NCI-H187 treated with DMSO at 0.1 percent for 48 hours (cell line): ENCODE data around the gene EPHB3.

Experiments
- DNase-seq: peaks from one replicate; lab custom pipeline; 2025; lab: John Stamatoyannopoulos, UW

Gene EPHB3

DNA sequence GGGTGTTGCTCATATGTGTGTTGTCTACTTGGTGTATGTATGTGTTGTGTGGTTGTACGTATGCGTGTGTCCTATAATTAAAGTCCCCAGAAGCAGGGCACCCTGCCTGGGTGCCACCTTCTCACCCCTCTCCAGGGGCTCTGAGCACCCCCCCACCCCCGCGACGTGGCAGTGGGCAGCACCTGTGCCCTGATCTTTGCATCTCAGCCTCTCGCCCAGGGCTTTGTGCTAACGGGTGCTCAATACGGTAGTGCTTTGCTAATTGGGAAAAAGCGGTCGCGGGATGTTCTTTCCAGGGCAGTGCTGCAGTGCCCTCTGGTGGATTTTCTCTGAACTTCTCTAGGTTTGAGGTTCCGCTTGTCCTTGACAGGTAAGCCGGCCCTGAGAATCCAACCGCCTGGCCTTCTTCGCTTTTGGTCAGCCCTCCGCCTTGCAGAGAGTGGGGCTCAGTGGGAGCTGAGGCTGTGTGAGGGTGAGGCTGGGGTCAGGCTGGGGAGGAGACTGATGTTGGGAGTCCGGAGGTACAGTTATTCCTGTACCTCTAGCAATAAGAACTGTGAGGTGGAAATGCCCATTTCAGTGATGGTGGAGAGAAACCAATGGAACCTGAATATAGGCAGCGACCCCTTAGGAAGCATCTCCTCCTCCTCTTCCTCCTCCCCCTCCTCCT lies 17.6 kb upstream of the EPHB3 start:
- peak; percentile 41 for DNase-seq

DNA sequence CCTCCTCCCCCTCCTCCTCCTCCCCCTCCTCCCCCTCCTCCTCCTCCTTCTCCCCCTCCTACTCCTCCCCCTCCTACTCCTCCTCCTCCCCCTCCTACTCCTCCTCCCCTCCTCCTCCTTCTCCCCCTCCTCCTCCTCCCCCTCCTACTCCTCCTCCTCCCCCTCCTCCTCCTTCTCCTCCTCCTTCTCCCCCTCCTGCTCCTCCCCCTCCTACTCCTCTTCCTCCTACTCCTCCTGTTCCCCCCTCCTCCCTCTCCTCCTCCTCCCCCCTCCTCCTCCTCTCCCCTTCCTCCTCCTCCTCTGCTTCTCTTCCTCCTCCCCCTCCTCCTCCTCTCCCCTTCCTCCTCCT lies 17.1 kb upstream of the EPHB3 start:
- no peak for DNase-seq

DNA sequence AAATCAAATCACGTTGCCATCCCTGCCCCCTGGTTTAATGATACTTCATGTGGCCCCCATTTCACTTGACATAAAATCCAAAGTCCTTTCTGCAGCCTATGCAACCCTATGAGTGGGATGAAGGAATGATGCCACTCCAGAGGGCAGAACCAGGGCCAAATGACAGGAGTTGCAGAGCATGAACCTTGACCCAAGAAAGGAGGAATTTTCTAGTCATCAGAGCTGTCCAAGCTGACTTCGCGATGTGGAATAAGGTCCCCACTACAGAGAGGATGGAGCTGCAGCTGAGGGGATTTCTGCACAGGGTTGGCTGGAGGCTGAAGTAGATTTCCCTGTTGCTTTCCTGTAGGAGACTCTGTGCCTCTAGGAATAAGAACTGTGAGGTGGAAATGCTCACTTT lies 15.8 kb upstream of the EPHB3 start:
- DNase-seq = no peak

DNA sequence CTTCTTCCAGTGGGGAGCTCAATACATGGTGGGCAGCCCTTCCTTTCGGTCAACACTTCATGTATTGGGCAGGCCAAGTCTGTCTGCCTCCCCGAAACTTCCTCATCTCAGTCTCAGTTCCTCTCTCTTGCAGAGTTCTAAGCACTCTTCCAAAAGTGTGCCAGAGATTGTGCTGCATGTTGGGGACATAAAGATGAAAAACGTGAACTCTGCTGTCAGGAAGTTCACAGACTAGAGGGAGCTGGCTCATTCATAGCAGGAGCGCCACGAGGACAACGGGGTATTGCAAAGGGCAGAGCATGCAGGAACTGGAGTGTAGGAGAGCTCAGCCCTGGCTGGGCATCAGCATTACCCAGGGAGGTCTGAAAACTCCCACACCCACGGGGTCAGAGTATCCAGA lies 15.3 kb upstream of the EPHB3 start:
- no peak for DNase-seq

DNA sequence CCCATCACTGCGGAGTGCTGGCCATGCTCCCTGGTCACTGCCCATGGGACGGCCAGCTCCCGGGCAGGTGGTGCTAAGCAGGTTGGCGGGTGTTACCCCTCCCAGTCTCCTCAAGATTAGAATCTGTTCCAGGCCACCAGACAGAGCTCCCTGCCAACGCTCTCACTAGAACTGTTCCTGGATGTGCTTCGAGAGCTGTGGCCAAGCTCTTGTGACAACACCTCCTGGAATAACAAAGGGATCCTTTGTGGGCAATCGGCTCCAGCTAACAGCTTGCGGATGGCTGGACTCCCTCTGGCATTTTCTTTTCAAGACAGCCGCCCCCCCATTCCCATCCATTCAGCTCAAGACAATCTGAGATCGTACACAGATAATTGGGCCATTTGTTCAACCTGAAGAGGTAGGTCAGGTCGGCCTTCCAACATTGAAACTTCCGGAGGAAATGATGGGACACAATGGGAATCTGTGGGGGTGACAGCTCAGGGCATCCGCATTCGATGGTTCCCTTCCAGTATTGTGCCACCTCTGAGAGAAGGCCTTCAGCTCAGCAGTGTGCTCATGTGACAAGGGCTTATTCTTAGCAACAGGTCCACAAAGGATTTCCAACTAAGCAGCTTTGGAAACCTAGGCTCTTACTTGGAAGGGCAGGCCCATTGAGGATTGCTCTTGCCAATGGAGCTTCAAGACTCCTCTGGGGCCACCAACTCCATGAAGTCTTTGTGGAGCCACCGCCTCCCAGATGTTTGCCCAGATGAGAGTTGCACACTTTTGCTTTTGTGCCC lies 11.6 kb upstream of the EPHB3 start:
- no peak for DNase-seq

DNA sequence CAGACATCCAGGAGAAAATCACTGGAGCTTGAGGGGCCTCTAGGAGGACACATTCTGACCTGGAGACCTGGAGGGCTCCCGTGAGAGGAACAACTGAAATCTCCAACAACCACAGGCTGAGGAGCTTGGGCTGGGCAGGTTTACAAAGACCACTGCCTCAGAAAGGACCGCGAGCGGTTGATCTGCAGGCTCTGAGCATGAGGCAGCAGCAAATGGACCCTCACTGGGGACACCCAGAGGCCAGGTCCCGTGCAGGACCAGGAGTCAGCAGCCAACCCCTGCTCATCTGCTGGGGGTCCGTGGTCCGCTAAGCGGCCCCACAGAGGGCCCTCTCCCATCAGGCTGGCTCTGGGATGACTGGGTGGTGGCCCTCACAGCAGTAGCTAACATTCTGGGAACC lies 10.5 kb upstream of the EPHB3 start:
- no peak for DNase-seq

DNA sequence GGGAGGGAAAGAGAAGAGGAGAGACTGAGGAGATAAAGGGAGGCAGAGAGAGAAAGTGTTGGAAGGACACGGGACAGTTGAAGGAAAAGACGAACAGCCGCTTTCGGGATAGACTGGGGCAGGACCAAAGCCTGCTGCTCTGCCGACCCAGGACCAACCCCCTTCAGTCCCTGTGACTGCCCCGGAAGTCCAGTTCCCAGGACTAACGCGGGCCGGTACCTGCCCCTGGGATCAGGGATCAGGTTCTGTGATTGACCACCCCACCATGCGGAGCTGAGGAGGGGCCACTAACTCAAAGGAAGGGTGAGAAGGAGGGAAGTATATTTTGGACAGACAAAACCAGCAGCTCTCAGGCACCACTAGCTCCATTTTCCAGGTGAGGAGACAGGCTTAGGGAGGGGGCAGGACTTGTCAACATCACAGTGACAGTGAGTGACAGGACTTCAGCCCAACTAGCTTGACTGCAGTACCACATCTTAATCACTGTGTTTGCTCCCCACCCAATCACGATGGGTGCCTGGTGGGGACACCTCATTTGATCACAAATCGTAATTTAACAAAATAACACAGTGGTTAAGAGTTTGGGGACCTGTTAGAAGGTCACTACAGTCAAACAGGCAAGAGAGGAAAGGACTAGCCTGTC lies 9.8 kb upstream of the EPHB3 start:
- no peak for DNase-seq

DNA sequence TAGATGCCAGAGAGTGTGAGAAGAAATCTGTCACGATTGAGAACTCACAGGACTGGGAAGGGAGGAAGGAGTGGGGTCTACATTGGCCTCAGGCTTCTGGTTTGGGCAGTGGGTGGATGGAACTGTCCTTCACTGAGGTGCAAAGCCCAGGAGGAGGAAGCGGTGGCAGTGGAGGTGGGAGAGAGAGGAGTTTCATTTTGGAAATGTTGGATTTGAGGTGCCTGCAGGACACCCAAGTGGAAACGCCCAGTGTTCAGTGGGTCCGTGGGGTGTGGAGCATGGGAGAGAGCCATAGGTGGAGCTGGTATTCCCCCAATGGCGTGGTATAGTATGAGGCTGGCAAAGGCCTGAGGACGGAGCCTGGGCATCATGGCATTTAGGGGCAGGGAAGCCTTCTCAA lies 9.3 kb upstream of the EPHB3 start:
- DNase-seq = no peak

DNA sequence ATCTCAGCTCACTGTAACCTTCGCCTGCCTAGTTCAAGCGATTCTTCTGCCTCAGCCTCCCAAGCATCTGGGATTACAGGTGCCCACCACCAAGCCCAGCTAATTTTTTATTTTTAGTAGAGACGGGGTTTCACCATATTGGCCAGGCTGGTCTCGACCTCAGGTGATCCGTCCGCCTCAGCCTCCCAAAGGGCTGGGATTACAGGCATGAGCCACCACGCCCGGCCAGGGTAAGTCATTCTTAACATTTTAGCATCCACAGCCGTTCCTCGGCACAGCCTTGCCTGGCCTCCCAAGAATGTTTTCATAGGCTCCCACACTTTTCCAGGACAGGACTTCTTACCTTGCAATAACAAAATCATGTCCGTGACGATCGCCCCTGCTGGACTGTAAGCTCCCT lies 8.7 kb upstream of the EPHB3 start:
- DNase-seq = no peak

DNA sequence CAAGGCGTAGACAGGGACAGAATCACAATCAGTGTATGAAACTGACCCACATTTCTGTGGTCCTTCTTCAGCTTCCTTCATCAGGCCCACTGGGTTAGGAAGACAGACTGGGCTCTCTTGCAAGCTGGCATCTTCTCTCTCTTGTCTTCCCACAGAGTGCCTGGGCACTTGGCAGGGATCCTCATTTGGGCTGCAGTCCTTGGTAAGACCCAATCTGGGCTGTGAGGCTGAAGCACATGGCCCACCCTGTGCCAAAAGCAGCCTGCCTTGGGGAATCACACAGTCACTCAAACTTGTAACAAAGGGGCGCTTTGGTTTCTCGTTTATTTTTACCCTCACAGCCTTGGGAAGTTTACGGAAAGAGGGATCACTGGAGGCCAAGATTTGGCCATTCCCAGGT lies 8.2 kb upstream of the EPHB3 start:
- no peak for DNase-seq

DNA sequence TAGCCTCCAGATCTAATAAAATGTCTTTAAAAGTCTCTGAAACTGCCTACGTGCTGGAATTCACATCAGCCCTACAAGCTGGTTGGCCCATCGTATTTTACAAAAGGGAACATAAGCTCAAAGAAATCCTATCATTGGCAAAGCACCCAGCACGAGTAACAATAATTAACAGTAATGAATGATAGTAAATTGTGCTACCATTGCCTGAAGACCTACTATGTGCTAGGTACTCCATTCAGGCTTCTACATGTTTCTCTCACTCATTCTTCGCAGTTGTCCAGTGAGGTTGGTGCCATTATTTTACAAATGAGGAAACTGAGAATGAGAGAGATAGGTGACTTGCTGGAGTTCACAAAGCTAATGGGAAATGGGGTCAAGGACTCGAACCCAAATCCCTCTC lies 7.1 kb upstream of the EPHB3 start:
- DNase-seq = no peak

DNA sequence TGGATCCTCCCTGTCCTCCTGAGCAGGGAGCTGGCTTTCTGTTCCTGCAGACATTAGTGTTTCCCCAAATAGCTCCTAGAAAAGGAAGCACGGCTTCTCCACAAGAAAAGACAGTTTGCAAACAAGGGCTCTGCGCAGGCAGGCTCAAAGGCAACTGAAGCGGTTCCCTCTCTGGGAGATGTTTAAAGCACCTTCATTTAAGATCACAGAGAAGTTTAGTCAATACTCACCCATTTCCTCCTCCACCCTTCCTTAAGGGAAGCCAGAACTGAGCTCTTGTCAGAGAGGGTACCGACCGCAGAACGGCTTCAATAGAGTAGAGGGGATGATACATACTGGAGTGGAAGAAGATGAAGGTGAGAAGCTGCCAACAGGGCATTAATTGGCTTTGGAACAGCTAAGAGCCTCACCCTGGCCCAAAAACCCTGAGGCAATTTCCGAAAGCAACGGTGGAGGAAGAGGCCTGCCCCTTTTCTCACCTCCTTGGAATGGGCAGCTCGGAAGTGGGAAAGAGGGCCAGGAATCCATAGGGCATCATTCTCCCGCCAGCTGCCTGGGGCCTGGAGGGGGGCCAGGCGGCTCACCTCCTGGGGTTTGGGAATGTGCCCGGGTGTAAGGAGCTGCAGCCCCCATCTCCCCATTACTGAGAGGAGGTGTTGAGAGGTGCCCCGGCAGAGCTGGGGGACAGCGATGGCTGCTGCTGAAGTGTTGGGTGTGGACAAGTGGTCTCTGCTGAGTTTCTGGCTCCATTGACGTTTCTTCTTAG lies 4.8 kb upstream of the EPHB3 start:
- no peak for DNase-seq

DNA sequence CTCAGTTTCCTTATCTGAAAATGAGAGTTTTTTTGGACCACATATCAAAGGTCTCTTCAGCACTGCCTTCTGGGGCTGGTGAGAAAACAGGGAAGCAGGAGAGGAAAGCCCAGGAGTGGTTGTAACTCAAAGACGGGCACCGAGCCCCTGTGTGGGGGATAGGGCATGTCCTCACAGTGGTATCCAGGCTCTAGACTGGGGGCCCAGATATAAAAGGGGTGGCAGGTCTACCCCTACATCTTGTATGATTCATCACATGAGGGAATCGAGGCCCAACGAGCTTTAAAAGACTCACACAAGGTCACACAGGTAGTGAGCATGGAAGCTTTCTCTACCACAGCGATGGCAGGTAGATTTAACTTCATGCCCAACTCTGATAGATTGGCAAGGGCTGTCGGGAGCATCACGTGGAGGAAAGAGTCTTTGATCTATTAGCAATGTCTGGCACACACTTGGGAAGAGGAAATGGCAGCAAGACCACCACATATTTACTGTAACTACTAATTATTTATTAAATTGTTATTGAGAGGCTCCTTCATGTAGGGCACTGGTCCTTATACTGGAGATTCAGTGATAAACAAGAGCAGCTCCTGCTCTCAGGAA lies 4.1 kb upstream of the EPHB3 start:
- DNase-seq = no peak

DNA sequence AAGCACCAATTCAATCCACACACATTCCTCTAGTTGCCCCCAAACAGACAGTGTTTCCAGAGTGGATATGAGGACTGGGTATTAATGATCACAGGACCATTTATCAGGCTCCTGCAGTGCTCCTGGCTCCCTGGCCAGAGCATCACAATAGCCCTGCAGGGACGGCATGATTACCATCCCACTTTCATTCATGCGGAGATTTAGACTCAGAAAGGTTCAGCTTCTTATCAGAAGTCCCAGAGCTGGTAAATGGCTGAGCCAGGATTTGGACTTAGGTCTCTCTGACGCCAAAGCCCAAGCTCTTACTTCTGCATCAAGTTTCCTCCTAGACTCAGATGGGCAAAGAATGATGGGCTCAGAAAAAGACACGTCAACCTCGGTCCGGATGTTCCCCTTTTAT lies 2.9 kb upstream of the EPHB3 start:
- DNase-seq = no peak

DNA sequence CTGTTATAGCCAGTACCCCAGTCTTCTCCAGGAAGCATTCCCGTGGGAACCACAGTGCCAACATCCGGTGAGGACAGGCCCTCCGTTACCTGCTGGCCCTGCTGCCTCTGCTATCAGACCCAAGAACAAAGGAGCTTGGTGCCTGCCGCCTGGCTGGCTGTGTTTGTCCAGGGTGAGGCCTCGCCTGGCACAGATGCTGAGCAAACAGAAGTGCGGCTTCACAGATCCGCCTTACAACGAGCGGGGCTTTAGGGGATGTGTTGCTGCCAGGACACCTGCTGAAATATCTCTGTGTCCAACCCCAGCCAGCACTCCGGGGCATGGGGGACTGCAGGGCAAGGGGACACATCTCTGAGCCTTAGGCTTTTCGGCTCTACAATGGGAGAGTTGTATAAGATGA lies 2.2 kb upstream of the EPHB3 start:
- no peak for DNase-seq

DNA sequence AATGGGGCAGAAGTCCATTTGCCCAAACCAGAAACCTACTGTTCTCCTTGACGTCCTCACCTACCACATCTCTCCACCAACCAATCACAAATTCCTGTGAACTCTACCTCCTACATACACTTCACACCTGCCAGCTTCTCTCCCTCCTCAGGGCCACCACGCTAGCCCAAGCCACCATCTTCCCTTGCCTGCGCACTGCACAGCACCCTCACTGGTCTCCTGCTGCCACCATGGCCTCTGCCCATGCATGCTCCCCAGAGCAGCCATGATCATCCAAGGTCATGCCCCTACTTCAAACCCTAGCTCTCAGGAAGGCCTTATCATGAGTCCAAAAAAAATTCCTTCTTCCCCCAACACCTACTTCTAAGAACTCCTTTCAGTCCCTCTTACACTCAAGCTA lies 1.1 kb upstream of the EPHB3 start:
- DNase-seq = no peak

DNA sequence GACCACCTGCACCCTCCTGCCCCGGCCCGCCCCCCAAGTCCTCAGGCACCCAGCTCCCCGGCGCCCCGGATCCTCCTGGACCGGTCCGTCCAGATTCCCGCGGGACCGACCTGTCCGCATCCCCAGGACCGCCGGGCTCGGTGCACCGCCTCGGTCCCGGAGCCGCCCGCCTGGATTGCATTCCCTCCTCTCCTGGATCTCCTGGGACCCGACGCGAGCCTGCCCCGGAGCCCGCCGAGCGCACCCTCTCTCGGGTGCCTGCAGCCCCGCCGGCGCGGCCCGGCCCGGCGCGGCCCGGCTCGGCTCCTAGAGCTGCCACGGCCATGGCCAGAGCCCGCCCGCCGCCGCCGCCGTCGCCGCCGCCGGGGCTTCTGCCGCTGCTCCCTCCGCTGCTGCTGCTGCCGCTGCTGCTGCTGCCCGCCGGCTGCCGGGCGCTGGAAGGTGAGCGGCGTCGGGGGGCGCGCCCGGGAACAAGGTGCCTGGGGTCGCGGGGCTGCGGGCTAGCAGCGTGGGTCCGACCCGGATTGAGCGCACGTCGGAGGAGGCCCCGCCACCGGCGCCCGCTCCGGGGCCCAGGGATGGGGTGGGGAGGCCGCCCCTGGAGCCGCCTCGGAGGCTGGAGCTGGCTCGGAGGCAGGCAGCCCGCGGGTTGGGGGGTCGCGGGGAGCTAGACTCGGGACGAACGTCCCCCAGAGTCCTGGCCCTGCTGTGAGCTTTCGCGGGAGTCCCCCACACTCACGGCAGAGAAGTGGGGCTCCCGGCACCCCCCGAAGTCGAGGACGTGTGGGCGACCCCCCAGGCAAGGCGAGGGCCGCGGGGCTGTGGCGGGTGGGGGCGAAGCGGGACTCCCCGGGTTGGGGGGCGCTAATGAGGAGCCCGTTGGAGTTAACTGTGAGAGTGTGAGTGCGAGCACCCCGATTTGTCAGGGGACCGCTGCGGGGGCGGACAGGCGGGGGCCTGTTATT lies 610 bp downstream of the EPHB3 start:
- DNase-seq = no peak

DNA sequence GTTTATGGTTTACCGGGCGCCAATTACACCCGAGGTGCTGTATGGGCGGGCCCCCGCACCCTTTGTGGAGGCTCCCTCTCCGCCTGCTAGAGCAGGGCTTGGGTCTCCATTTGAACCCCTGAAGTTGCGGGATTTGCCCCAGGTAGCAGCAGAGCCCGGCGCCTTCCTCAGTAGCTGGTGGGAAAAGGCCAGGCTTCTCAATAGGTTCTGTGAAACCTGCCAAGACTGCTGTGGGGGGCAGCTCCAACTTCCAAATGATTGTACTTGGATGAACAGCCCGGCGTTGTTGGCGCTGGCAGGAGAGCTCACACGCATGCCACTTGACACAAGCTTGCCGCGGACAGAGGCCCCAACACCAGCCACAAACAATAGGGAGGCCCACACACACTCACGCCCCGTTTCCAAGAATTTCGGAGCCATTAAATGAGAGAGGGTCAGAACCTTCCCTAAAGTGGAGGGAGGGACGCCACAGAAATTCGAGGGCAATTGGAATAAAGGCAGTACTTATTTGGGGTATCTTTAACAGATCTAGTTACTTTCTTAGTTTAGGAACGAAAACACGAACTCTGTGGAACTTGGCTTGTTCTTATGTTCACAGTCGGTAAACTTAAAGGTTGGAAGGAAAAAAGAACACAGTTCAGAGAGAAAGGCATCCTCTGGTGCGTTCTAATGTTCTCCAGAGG lies 1.4 kb downstream of the EPHB3 start:
- DNase-seq = no peak

DNA sequence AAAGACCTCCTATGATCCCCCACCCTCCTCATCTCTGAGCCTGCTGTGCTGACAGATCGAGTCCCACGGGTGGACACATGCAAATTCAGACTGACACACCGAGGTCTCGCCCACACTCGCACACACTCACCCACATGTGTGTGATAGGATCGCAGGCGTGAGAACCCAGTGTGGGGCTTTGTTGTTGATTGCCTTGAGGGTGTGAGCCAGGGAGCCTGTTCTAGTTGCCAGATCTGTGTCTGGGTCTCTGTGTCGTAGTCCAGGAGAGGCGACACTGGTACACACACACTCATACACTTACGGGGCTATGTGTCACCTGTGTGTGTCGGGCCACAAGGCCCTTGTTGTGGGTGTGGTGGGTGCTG lies 2.0 kb downstream of the EPHB3 start:
- no peak for DNase-seq

DNA sequence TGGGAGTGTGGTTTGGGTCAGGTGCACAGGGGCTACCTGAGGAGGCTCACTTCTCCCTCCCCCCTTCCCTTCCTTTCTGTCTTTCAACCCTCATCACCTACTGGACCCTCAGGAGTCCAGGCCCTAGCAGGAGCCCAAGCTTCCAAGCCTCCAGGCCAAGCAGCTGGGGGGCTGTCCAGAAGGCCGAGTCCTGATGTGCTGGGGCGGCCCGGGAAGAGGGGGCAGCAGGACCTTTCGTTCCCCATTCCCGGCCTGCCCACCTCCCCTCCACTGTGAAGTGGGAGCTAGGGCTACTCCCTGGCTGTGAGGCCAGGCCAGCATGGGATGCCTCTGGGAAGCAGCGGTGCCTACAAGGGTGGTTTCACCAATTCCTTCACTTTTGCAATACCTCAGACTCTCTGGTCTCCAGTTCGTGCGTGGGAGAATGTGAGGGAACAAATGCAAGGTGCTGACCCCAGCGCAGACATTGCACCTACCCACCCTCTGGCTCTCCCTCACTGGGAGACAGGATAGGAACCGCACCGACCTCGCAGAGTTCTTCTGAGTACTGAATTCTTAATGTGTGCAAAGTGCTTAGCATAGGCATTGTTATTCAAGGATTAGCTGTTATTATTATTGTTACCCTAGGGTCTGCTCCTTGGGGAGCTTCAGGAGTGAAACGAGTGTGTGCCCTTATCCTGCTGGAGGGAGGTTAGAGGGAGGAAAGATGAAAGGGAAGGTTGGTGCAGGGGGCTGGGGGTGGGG lies 2.5 kb downstream of the EPHB3 start:
- no peak for DNase-seq
